Mucosa of rectum (tissue), 2 donors: Measurements from ENCODE around the gene CWC25.
"Not testable (repeated sequence)": the region's sequence is repeated elsewhere in the genome, so short reads cannot be mapped to it uniquely, and the experiment has no call there.

Experiments used
- H3K27ac ChIP-seq, 2 donors: one replicate each; pipeline ENCODE4 v1.7.0; 2013; ENCODE audit warnings: inconsistent platforms in 2 of 2, low read depth in 2 of 2, low read length in 2 of 2
- H3K27me3 ChIP-seq, 2 donors: one replicate each; pipeline ENCODE4 v1.7.0; 2013; ENCODE audit warnings: low read length in 2 of 2; ENCODE audit not compliant: control insufficient read depth in 2 of 2, insufficient read depth in 2 of 2
- H3K36me3 ChIP-seq, 2 donors: one replicate each; pipeline ENCODE4 v1.7.0; 2013; ENCODE audit warnings: low read length in 2 of 2; ENCODE audit not compliant: control insufficient read depth in 2 of 2, insufficient read depth in 2 of 2
- H3K4me1 ChIP-seq, 2 donors: one replicate each; pipeline ENCODE4 v1.7.0; 2013; ENCODE audit warnings: low read length in 2 of 2, mild to moderate bottlenecking in 1 of 2; ENCODE audit not compliant: control insufficient read depth in 2 of 2, insufficient read depth in 2 of 2
- H3K4me3 ChIP-seq, 2 donors: one replicate each; pipeline ENCODE4 v1.7.0; 2013; ENCODE audit warnings: low read length in 2 of 2
- H3K9ac ChIP-seq, 2 donors: one replicate each; pipeline ENCODE4 v1.7.0; 2013; ENCODE audit warnings: low read length in 2 of 2, low read depth in 1 of 2, mild to moderate bottlenecking in 1 of 2
- H3K9me3 ChIP-seq, 2 donors: one replicate each; pipeline ENCODE4 v1.7.0; 2013; ENCODE audit warnings: low read length in 2 of 2; ENCODE audit not compliant: control insufficient read depth in 2 of 2
- donor health status: healthy.
- donor health status: Normal muscosa, but diverticular disease.

Gene CWC25

DNA sequence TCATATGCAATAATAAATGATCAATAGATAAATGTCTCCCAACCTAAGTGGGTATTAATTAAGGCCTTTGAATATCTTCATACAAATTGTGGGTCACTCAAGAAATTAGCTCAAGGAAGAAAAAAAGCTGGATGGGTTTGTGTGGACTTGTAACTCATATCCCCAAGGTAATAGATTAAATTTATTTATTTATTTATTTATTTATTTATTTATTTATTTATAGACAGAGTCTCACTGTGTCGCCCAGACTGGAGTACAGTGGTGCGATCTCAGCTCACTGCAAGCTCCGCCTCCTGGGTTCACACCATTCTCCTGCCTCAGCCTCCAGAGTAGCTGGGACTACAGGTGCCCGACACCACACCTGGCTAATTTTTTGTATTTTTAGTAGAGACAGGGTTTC is 37.1 kb downstream of the CWC25 start:
- H3K27me3 ChIP-seq, H3K9ac ChIP-seq, H3K4me3 ChIP-seq, H3K9me3 ChIP-seq, H3K27ac ChIP-seq, H3K4me1 ChIP-seq: not testable (repeated sequence)
- H3K36me3 ChIP-seq, result peaks cover 27 to 28% of the 10 kb centered on the region in 2 donors

GRCh38 chr17:38786372-38786771 is 38.7 kb downstream of the CWC25 start:
- Histone ChIP-seq H3K9ac (no peak overlapping the region), H3K27me3 (no peaks in the 10 kb centered on the region), H3K9me3 (no peaks in the 10 kb centered on the region), H3K36me3 (peaks cover 38 to 40% of the 10 kb centered on the region in 2 donors), H3K4me1 (no peaks in the 10 kb centered on the region), H3K27ac (no peak overlapping the region), H3K4me3 (no peak overlapping the region)

DNA sequence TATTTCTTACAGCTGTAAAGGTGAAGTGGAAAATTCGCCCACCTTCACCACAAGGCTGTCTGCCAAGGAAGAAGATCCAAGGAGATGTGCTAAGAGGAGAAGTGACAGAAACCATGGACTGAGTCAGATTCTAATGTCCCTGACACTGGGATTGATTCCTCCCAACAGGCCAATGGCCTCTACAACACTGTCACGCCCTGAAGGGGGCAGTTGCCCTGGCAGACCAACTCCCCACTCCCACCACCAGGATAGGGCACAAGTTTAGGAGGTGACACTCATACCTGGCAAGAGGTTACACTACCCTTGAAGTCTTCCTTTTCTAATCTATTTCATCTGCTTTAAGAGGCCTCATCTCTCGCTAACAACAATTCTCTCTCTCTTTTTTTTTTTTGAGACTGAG is 41.9 kb downstream of the CWC25 start:
- H3K27ac ChIP-seq, result no peak overlapping the region
- H3K9ac ChIP-seq, result no peak overlapping the region
- H3K4me1 ChIP-seq, result no peaks in the 10 kb centered on the region
- H3K36me3 ChIP-seq, result peaks cover 70 to 71% of the 10 kb centered on the region in 2 donors
- no peak overlapping the region for H3K4me3 ChIP-seq
- H3K27me3 ChIP-seq, result no peaks in the 10 kb centered on the region
- H3K9me3 ChIP-seq, result no peaks in the 10 kb centered on the region

- no peak overlapping the region for H3K4me3 ChIP-seq
- H3K9me3 ChIP-seq, result no peaks in the 10 kb centered on the region
- peaks cover 75 to 83% of the 10 kb centered on the region in 2 donors for H3K36me3 ChIP-seq
- H3K27ac ChIP-seq, result no peak overlapping the region
- no peaks in the 10 kb centered on the region for H3K4me1 ChIP-seq
- H3K9ac ChIP-seq, result no peak overlapping the region
- H3K27me3 ChIP-seq, result no peaks in the 10 kb centered on the region
Measured at GRCh38 chr17:38779965-38780752, 45.0 kb downstream of the CWC25 start.

- no peak overlapping the region for H3K9ac ChIP-seq
- no peak overlapping the region for H3K27ac ChIP-seq
- H3K27me3 ChIP-seq, result no peaks in the 10 kb centered on the region
- peaks cover 79 to 82% of the 10 kb centered on the region in 2 donors for H3K36me3 ChIP-seq
- no peak overlapping the region for H3K4me3 ChIP-seq
- no peaks in the 10 kb centered on the region for H3K4me1 ChIP-seq
- H3K9me3 ChIP-seq, result no peaks in the 10 kb centered on the region
Measured at GRCh38 chr17:38777641-38778250, 47.4 kb downstream of the CWC25 start.

DNA sequence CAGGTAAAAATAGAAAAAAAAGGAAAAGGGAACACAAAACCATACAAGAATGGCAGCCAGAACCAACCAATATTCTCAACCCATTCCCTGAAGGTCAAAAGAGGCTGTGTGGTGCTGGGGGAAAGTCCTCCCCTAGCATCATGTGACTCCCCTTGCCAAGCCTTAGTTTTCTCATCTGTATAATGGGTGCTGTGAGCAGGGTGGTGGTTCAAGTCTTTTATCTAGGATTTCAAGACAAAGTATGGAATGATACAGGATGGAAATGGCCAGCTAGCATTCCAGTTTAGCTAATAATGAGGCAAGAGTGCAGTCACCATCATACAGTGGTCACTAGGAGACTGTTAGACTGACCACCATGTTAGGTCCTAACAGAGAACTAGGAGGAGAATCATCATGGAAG is 51.9 kb downstream of the CWC25 start:
- no peaks in the 10 kb centered on the region for H3K9me3 ChIP-seq
- no peak overlapping the region for H3K9ac ChIP-seq
- peaks cover 67 to 74% of the 10 kb centered on the region in 2 donors for H3K36me3 ChIP-seq
- H3K4me3 ChIP-seq, result no peak overlapping the region
- no peak overlapping the region for H3K27ac ChIP-seq
- H3K27me3 ChIP-seq, result no peaks in the 10 kb centered on the region
- H3K4me1 ChIP-seq, result no peaks in the 10 kb centered on the region

- Histone ChIP-seq H3K9ac (no peak overlapping the region), H3K4me1 (no peaks in the 10 kb centered on the region), H3K36me3 (peaks cover 62 to 83% of the 10 kb centered on the region in 2 donors), H3K27ac (no peak overlapping the region), H3K4me3 (no peak overlapping the region), H3K9me3 (no peaks in the 10 kb centered on the region), H3K27me3 (no peaks in the 10 kb centered on the region)
Measured at GRCh38 chr17:38768417-38768816, 56.7 kb downstream of the CWC25 start.

DNA sequence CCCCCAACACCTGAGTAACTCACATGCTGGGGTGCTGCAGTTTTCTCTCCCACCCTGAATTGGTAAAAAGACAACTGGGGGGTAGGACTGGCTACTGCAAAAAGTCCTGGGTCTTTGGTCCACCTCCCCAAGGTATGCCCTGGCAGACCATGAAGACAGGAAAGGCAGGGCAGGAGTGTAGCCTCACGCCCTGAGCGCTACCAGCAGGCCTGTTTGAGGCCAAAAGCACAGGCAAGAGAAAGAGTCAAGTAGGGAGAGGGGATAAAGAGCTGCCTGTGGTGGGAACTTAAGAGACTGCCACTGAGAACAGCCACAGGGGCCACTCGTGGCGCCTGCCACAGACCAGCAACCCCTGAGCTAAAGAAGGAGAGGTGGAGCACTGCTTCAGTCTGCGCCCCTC is 58.8 kb downstream of the CWC25 start:
- Histone ChIP-seq H3K9ac (no peak overlapping the region), H3K27me3 (no peaks in the 10 kb centered on the region), H3K9me3 (no peaks in the 10 kb centered on the region), H3K27ac (no peak overlapping the region), H3K4me1 (no peaks in the 10 kb centered on the region), H3K4me3 (no peak overlapping the region), H3K36me3 (peaks cover 64 to 79% of the 10 kb centered on the region in 2 donors)

DNA sequence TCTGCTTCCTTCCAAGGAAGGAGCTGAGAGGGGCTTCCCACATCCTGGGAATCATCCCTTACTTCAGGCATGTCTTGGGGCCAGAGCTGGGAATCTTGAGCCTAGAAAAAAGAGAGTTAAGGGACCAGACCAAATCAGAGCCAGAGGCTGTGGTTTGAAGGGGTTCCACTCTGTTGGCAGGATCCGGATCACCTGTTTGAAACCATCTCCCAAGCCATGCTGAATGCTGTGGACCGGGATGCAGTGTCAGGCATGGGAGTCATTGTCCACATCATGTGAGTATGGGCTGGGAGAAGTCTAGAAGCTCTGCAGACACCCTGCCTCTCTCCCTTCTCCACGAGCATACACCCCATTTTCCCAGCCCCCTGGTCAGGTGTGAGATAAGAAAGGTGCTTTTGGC is 62.9 kb downstream of the CWC25 start:
- no peak overlapping the region for H3K4me3 ChIP-seq
- peaks cover 51 to 64% of the 10 kb centered on the region in 2 donors for H3K36me3 ChIP-seq
- H3K9me3 ChIP-seq, result no peaks in the 10 kb centered on the region
- no peak overlapping the region for H3K27ac ChIP-seq
- no peak overlapping the region for H3K9ac ChIP-seq
- H3K27me3 ChIP-seq, result no peaks in the 10 kb centered on the region
- no peaks in the 10 kb centered on the region for H3K4me1 ChIP-seq

DNA sequence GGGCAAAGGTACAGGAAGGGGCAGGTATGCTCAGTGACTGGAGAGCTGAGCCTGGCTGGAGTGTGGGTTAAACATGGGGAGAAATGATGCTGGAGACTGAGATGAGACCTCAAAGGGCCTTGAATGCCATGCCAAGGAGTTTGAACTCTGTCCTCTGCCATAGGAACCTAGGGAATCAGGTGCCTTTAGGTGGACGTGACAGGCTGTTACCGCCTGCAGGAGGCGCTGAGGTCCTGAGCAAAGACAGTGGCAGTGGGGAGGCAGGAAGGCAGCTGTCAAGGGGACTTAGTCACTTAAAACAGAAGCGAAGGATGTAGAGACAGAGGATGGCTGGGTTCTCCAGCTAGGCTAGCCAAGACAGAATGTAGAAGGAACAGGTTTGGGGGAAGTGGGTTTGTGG is 63.5 kb downstream of the CWC25 start:
- Histone ChIP-seq H3K9ac (no peak overlapping the region), H3K4me3 (no peak overlapping the region), H3K27ac (no peak overlapping the region), H3K36me3 (peaks cover 49 to 66% of the 10 kb centered on the region in 2 donors), H3K27me3 (no peaks in the 10 kb centered on the region), H3K9me3 (no peaks in the 10 kb centered on the region), H3K4me1 (no peaks in the 10 kb centered on the region)
